ENCODE measurements around the gene TSPEAR. TPM values are rescaled to one million over a fixed set of nuclear protein-coding genes. Genes with fewer than 3 reads are reported as not detected.

TSPEAR gene
- total and polyA plus RNA-seq, 10 donors: 0.02 to 0.22 (median 0.03) TPM; not detected in 7

GRCh38 chr21:44658913-44659595 lies 52.3 kb downstream of the TSPEAR start:
- intact Hi-C loops (cut with DNase I; ENCODE audit: low total_unique reads): no loop called here
- Histone ChIP-seq H3K27ac (peak overlapping the region in 7 of 8 donors; percentile 2 to 90 (median 76)), H3K9me3 (peaks cover 0 to 35% (median 26%) of the 10 kb centered on the region in 8 donors), H3K4me3 (no peak overlapping the region), H3K4me1 (peaks cover 0 to 21% (median 6%) of the 10 kb centered on the region in 6 donors), H3K27me3 (replicated peaks in 1 of 7) (peaks cover 0 to 23% (median 0%) of the 10 kb centered on the region in 7 donors), H3K36me3 (no peaks in the 10 kb centered on the region)
- no peak for TF ChIP-seq POLR2A (IDR thresholded peaks at IDR 0.05)
- TF ChIP-seq POLR2AphosphoS5 (IDR thresholded peaks at IDR 0.05): peak in 1 of 3 donors; percentile 11
- 51 to 65% (median 56%) methylated on average over 11 of the region's 11 CpGs for whole genome bisulfite sequencing, 5 donors
- no peak for DNase-seq

GRCh38 chr21:44658541-44658910 lies 52.8 kb downstream of the TSPEAR start:
- no peak overlapping the region for H3K4me3 ChIP-seq
- H3K4me1 ChIP-seq: peaks cover 0 to 21% (median 6%) of the 10 kb centered on the region in 6 donors
- H3K36me3 ChIP-seq: no peaks in the 10 kb centered on the region
- TF ChIP-seq CTCF (IDR thresholded peaks at IDR 0.05 in 8 of 11, conservative IDR thresholded peaks at IDR 0.05 in 3 of 11): no peak
- no peak for TF ChIP-seq POLR2AphosphoS5 (IDR thresholded peaks at IDR 0.05)
- no peak for TF ChIP-seq POLR2A (IDR thresholded peaks at IDR 0.05)
- peak overlapping the region; percentile 2 to 90 (median 72) for H3K27ac ChIP-seq
- H3K27me3 ChIP-seq (replicated peaks in 1 of 7): peaks cover 0 to 29% (median 0%) of the 10 kb centered on the region in 7 donors
- WGBS, 5 donors: 67 to 84% (median 72%) methylated on average over 5 of the region's 5 CpGs
- H3K9me3 ChIP-seq: peaks cover 0 to 30% (median 21%) of the 10 kb centered on the region in 8 donors
- intact Hi-C loops (cut with DNase I; ENCODE audit: low total_unique reads): no loop called here
- no peak for DNase-seq

GRCh38 chr21:44657635-44658540 lies 53.5 kb downstream of the TSPEAR start, which contains the start of gene KRTAP12-3:
KRTAP12-3 (plus strand) TSS chr21:44657932; CDS start chr21:44657980, 48 bp downstream.
- intact Hi-C loops (cut with DNase I; ENCODE audit: low total_unique reads): no loop called here
- H3K4me3 ChIP-seq: peak within 1 kb of the TSS in 1 of 8 donors; percentile 28
- peaks cover 0 to 21% (median 6%) of the 10 kb centered on the region in 6 donors for H3K4me1 ChIP-seq
- 43 to 68% (median 62%) methylated on average over 16 to 26 of the region's 26 CpGs for WGBS, 5 donors
- no peaks in the 10 kb centered on the region for H3K36me3 ChIP-seq
- peaks cover 0 to 24% (median 18%) of the 10 kb centered on the region in 8 donors for H3K9me3 ChIP-seq
- DNase-seq: peak; percentile 86
- peak within 1 kb of the TSS; percentile 2 to 90 (median 72) for H3K27ac ChIP-seq
- TF ChIP-seq POLR2AphosphoS5 (IDR thresholded peaks at IDR 0.05) (peak; percentile 52 to 80 (median 69)), CTCF (IDR thresholded peaks at IDR 0.05 in 8 of 11, conservative IDR thresholded peaks at IDR 0.05 in 3 of 11) (no peak)
- H3K27me3 ChIP-seq (replicated peaks in 1 of 7): peaks cover 0 to 29% (median 0%) of the 10 kb centered on the region in 7 donors

GRCh38 chr21:44656868-44657267 lies 54.5 kb downstream of the TSPEAR start:
- Histone ChIP-seq H3K4me3 (peak overlapping the region in 1 of 8 donors; percentile 28), H3K36me3 (no peaks in the 10 kb centered on the region), H3K9me3 (peaks cover 0 to 23% (median 14%) of the 10 kb centered on the region in 8 donors), H3K4me1 (peaks cover 0 to 21% (median 6%) of the 10 kb centered on the region in 6 donors), H3K27ac (peak overlapping the region; percentile 2 to 90 (median 72)), H3K27me3 (replicated peaks in 1 of 7) (peaks cover 0 to 29% (median 0%) of the 10 kb centered on the region in 7 donors)
- no peak for TF ChIP-seq POLR2AphosphoS5 (IDR thresholded peaks at IDR 0.05)
- no peak for TF ChIP-seq CTCF (IDR thresholded peaks at IDR 0.05 in 8 of 11, conservative IDR thresholded peaks at IDR 0.05 in 3 of 11)
- TF ChIP-seq POLR2A (IDR thresholded peaks at IDR 0.05): no peak
- no peak for DNase-seq
- intact Hi-C loops (cut with DNase I; ENCODE audit: low total_unique reads): no loop called here
- WGBS, 5 donors: 30 to 76% (median 61%) methylated on average over 1 of the region's 1 CpG

Data from spleen (tissue), 11 donors.